CD4-positive, alpha-beta T cell (primary cell): Measurements from ENCODE around the gene SCNM1. TPM values are rescaled to one million over a fixed set of nuclear protein-coding genes. Genes with fewer than 3 reads are reported as not detected.

ENCODE experiments used
- ATAC-seq: fragments of 200-7000 bp; cut with Tn5 transposase; one replicate; pipeline ENCODE4 v1.10.0; 2022; ENCODE audit warnings: mild to moderate bottlenecking; ENCODE audit not compliant: poor library complexity
- CTCF ChIA-PET: fragments of 350-600 bp; sonication (Branson Sonifier 250); formaldehyde crosslinking; loops from one replicate; lab custom pipeline; 2021; ENCODE audit warnings: antibody characterized with exemption, inconsistent platforms; lab: Charles Lee
- POLR2A ChIA-PET: fragments of 350-600 bp; sonication (Branson Sonifier 250); formaldehyde crosslinking; loops from one replicate; lab custom pipeline; 2021; ENCODE audit warnings: antibody characterized with exemption, inconsistent platforms; lab: Charles Lee
- DNase-seq, 14 experiments: peaks; one replicate each; pipeline ENCODE4 v3.0.0-alpha.2; 2013 to 2020; ENCODE audit warnings: mixed read lengths in 2 of 14
- H3K27ac ChIP-seq, 2 donors: one replicate each; pipeline versions ENCODE4 v1.5.1 to v1.7.0; 2013; ENCODE audit warnings: low read length in 2 of 2, low read depth in 1 of 2, mild to moderate bottlenecking in 1 of 2
- H3K27me3 ChIP-seq, 2 experiments: 1 replicate in 1 of 2; 2 replicates in 1 of 2; pipeline versions ENCODE4 v1.6.1 to v1.7.0; 2013; ENCODE audit warnings: low read length in 2 of 2, control low read depth in 1 of 2, mild to moderate bottlenecking in 1 of 2, moderate library complexity in 1 of 2; ENCODE audit not compliant: insufficient read depth in 2 of 2, control insufficient read depth in 1 of 2
- H3K36me3 ChIP-seq: one replicate; pipeline ENCODE4 v1.6.1; 2013; ENCODE audit warnings: low read length, control low read depth; ENCODE audit not compliant: insufficient read depth
- H3K4me1 ChIP-seq: one replicate; pipeline ENCODE4 v1.6.1; 2013; ENCODE audit warnings: low read length, control low read depth; ENCODE audit not compliant: insufficient read depth
- H3K4me3 ChIP-seq: one replicate; pipeline ENCODE4 v1.5.1; 2013; ENCODE audit warnings: mild to moderate bottlenecking, low read length, moderate library complexity
- H3K9me3 ChIP-seq, 2 experiments: 1 replicate in 1 of 2; 2 replicates in 1 of 2; pipeline versions ENCODE4 v1.6.1 to v1.7.0; 2013; ENCODE audit warnings: low read length in 2 of 2, mild to moderate bottlenecking in 2 of 2, control low read depth in 1 of 2, moderate library complexity in 1 of 2; ENCODE audit not compliant: control insufficient read depth in 1 of 2, insufficient read depth in 1 of 2
- H3K27ac Mint-ChIP-seq: one replicate; pipeline ENCODE4 v1.8.0; 2020; ENCODE audit warnings: mixed read lengths
- H3K27me3 Mint-ChIP-seq: one replicate; pipeline ENCODE4 v1.8.0; 2021; ENCODE audit warnings: mixed read lengths
- H3K36me3 Mint-ChIP-seq: one replicate; pipeline ENCODE4 v1.8.0; 2021; ENCODE audit warnings: low read depth, mixed read lengths
- H3K4me1 Mint-ChIP-seq: one replicate; pipeline ENCODE4 v1.8.0; 2021; ENCODE audit warnings: low read depth, mixed read lengths
- H3K4me3 Mint-ChIP-seq: one replicate; pipeline ENCODE4 v1.8.0; 2020; ENCODE audit warnings: mild to moderate bottlenecking, mixed read lengths
- H3K9me3 Mint-ChIP-seq: one replicate; pipeline ENCODE4 v1.8.0; 2020; ENCODE audit warnings: mixed read lengths
- CTCF ChIP-seq: fragments of 200-600 bp; IDR thresholded peaks from one replicate; pipeline ENCODE4 v1.8.0; 2022; ENCODE audit warnings: antibody characterized with exemption, mild to moderate bottlenecking
- intact Hi-C, 2 experiments: fragments of 100-400 bp; cut with DNase I in 1 of 2; cut with micrococcal nuclease in 1 of 2; formaldehyde crosslinking; loops; one replicate each; pipeline versions ENCODE4 v1.15.1 to v1.9.0; 2023 to 2025; cut with DNase I, micrococcal nuclease
- total RNA-seq, 174 experiments: library from RNA in 2 of 174; stranded (reverse) in 2 of 174; gene quantifications; one replicate each; pipeline ENCODE4 v1.2.3 and lab custom pipeline; 2021 to 2026

SCNM1 gene
- total RNA-seq, 2 experiments from 2014 or later: 35.2 to 35.7 TPM

GRCh38 chr1:151143057-151143435 lies 22.9 kb upstream of the SCNM1 start:
- ChIA-PET CTCF (no interaction called here), POLR2A (interaction anchor here (1.6 kb wide), 1 partner anchor 11 kb away, joined by 6 read pairs; no protein-coding TSS in a partner anchor)
- peaks cover 5% of the 10 kb centered on the region for H3K36me3 Mint-ChIP-seq
- Histone ChIP-seq H3K9me3 (no peaks in the 10 kb centered on the region), H3K27me3 (no peaks in the 10 kb centered on the region), H3K27ac (no peak overlapping the region), H3K36me3 (no peaks in the 10 kb centered on the region), H3K4me1 (peaks cover 26% of the 10 kb centered on the region), H3K4me3 (no peak overlapping the region)
- no peak overlapping the region for H3K27ac Mint-ChIP-seq
- no peak for ATAC-seq
- H3K4me1 Mint-ChIP-seq: peaks cover 18% of the 10 kb centered on the region
- H3K9me3 Mint-ChIP-seq: no peaks in the 10 kb centered on the region
- H3K4me3 Mint-ChIP-seq: no peak overlapping the region
- intact Hi-C loops: no loop called here
- DNase-seq: no peak
- TF ChIP-seq CTCF: no peak
- H3K27me3 Mint-ChIP-seq: no peaks in the 10 kb centered on the region

- POLR2A ChIA-PET: interaction anchor here (1.6 to 5.4 kb wide), 2 partner anchors 12 to 14 kb away, joined by 6 to 26 read pairs; partner anchors contain the start of gene TNFAIP8L2
- Mint-ChIP-seq H3K4me1 (peaks cover 18% of the 10 kb centered on the region), H3K27ac (no peak overlapping the region), H3K4me3 (no peak overlapping the region), H3K27me3 (no peaks in the 10 kb centered on the region), H3K9me3 (no peaks in the 10 kb centered on the region), H3K36me3 (peaks cover 5% of the 10 kb centered on the region)
- DNase-seq (no peak), ATAC-seq (no peak)
- CTCF ChIA-PET: interaction anchor here (1.1 kb wide), 1 partner anchor 12 kb away, joined by 3 read pairs; no protein-coding TSS in a partner anchor
- no peak for TF ChIP-seq CTCF
- intact Hi-C loops: no loop called here
- no peaks in the 10 kb centered on the region for H3K9me3 ChIP-seq
- no peaks in the 10 kb centered on the region for H3K27me3 ChIP-seq
- H3K27ac ChIP-seq: no peak overlapping the region
- peaks cover 26% of the 10 kb centered on the region for H3K4me1 ChIP-seq
- H3K4me3 ChIP-seq: no peak overlapping the region
- no peaks in the 10 kb centered on the region for H3K36me3 ChIP-seq
These were observed 22.0 kb upstream of the SCNM1 start for GRCh38 chr1:151143986-151144385.

- Mint-ChIP-seq H3K4me1 (peaks cover 18% of the 10 kb centered on the region), H3K36me3 (peaks cover 5% of the 10 kb centered on the region), H3K27ac (no peak overlapping the region), H3K9me3 (no peaks in the 10 kb centered on the region), H3K4me3 (peak overlapping the region; percentile 40), H3K27me3 (no peaks in the 10 kb centered on the region)
- ChIA-PET CTCF (interaction anchor here (1.1 kb wide), 1 partner anchor 11 kb away, joined by 3 read pairs; no protein-coding TSS in a partner anchor), POLR2A (interaction anchor here (0.8 to 5.4 kb wide), 3 partner anchors 13 to 45 kb away, joined by 3 to 26 read pairs (median 6); partner anchors contain the start of genes TNFAIP8L2 and VPS72)
- no peak for DNase-seq
- ATAC-seq: no peak
- no peak overlapping the region for H3K27ac ChIP-seq
- no peak for TF ChIP-seq CTCF
- H3K36me3 ChIP-seq: no peaks in the 10 kb centered on the region
- H3K27me3 ChIP-seq: no peaks in the 10 kb centered on the region
- no peak overlapping the region for H3K4me3 ChIP-seq
- H3K4me1 ChIP-seq: peaks cover 26% of the 10 kb centered on the region
- intact Hi-C loops: no loop called here
- H3K9me3 ChIP-seq: no peaks in the 10 kb centered on the region
These were observed 21.3 kb upstream of the SCNM1 start for GRCh38 chr1:151144474-151145303.
